GM20000 (cell line): Measurements from ENCODE around the gene GATAD2A.
A peak's percentile ranks its signal among the peaks of the same experiment; 100 is the strongest.

Experiments
- DNase-seq: peaks from one replicate; pipeline ENCODE4 v3.0.0; 2012; ENCODE audit warnings: low spot score
- CTCF ChIP-seq: IDR thresholded peaks from 2 replicates; pipeline ENCODE4 v1.5.1; 2012; ENCODE audit warnings: mild to moderate bottlenecking, control low read depth; ENCODE audit errors: extremely low read depth, missing control alignments

GATAD2A gene

GRCh38 chr19:19460258-19460731 lies 54.8 kb downstream of the GATAD2A start:
- DNase-seq = no peak
- TF ChIP-seq CTCF = no peak

GRCh38 chr19:19460761-19461265 lies 55.3 kb downstream of the GATAD2A start:
- TF ChIP-seq CTCF = no peak
- peak; percentile 63 for DNase-seq

DNA sequence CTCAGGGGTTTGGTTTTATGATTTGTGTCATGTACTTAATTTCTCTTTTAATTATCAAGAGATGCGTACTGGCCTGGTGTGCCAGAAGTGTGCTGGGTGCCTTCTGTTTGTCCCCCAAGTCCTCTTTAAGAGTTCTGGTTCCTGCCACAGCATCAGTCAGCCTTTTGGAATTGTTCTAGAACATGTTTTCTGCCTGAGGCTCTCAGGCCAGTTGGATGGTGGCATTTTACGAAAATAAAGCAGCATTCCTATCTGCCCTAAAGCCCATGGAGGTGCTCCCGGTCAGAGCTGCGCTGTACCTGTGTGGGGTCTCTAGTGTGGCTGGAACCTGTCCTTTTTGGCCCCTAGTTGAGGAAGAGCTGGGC lies 55.8 kb downstream of the GATAD2A start:
- DNase-seq = no peak

GRCh38 chr19:19461671-19462622 lies 56.5 kb downstream of the GATAD2A start:
- TF ChIP-seq CTCF = no peak
- DNase-seq = no peak

More for the DNA sequence above, 55.8 kb downstream of the GATAD2A start:
- no peak for TF ChIP-seq CTCF

- no peak for DNase-seq
- no peak for TF ChIP-seq CTCF
Observed at GRCh38 chr19:19463348-19464117, 58.1 kb downstream of the GATAD2A start.

GRCh38 chr19:19464339-19465098 lies 59.0 kb downstream of the GATAD2A start:
- no peak for TF ChIP-seq CTCF
- no peak for DNase-seq
